GM21515 (cell line): ENCODE measurements around the gene SPRR4.
"Not testable (repeated sequence)": the region's sequence is repeated elsewhere in the genome, so short reads cannot be mapped to it uniquely, and the experiment has no call there.

ENCODE experiments used
- ATAC-seq: cut with Tn5 transposase; IDR thresholded peaks from one replicate; pipeline ENCODE4 v1.9.1; 2021; ENCODE audit not compliant: unreplicated experiment

The SPRR4 gene

GRCh38 chr1:153011235-153011758, 40.8 kb downstream of the SPRR4 start:
- ATAC-seq = not testable (repeated sequence)

DNA sequence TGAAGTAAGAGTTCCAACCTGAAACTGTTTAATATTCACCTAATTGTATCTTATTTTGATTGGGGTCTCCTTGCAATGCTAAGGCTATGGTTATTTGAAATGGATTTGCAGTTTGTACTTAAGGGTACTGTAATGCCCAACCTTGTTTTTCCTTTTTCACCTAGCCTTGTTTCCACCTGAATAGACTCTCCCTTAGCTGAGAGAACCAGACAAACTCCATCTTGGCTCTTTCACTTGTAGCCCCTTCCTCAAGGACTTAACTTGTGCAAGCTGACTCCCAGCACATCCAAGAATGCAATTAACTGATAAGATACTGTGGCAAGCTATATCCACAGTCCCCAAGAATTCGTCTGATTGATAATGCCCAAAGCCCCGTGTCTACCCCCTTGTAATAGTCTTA, 51.4 kb downstream of the SPRR4 start:
- not testable (repeated sequence) for ATAC-seq
